HAP-1 (cell line): ENCODE results near the gene KEL.

Experiments
- DNase-seq, 2 experiments: peaks; one replicate each; pipeline ENCODE4 v3.0.0-alpha.2; 2016 to 2020; ENCODE audit warnings: low spot score in 2 of 2
- H3K27me3 ChIP-seq: fragments of 250-450 bp; sonication (Bioruptor Pico); 2 replicates; pipeline ENCODE4 v1.5.1; 2020; ENCODE audit warnings: low read depth, mild to moderate bottlenecking, moderate library complexity
- H3K36me3 ChIP-seq: fragments of 250-450 bp; sonication (Bioruptor Pico); replicated peaks from 2 replicates; pipeline ENCODE4 v1.5.1; 2020; ENCODE audit warnings: mild to moderate bottlenecking
- H3K4me1 ChIP-seq: fragments of 250-450 bp; sonication (Bioruptor Pico); 2 replicates; pipeline ENCODE4 v1.5.1; 2020; ENCODE audit warnings: mild to moderate bottlenecking
- H3K4me3 ChIP-seq: fragments of 250-450 bp; sonication (Bioruptor Pico); 2 replicates; pipeline ENCODE4 v1.5.1; 2020; ENCODE audit warnings: mild to moderate bottlenecking, moderate library complexity
- H3K9me3 ChIP-seq: fragments of 250-450 bp; sonication (Bioruptor Pico); 2 replicates; pipeline ENCODE4 v1.5.1; 2020; ENCODE audit warnings: mild to moderate bottlenecking, moderate library complexity
- in situ Hi-C: fragments of 300-500 bp; cut with MboI; formaldehyde crosslinking; loops from 3 replicates; pipeline ENCODE4 v1.14.3; 2020; ENCODE audit warnings: low sequenced_read_pairs, inconsistent platforms, mixed read lengths

The KEL gene

GRCh38 chr7:142894985-142895593 is 67.1 kb downstream of the KEL start:
- H3K4me3 ChIP-seq = no peak overlapping the region
- in situ Hi-C loops = no loop called here
- H3K4me1 ChIP-seq = no peaks in the 10 kb centered on the region
- no peak for DNase-seq
- no peaks in the 10 kb centered on the region for H3K27me3 ChIP-seq
- H3K36me3 ChIP-seq = no peaks in the 10 kb centered on the region
- no peaks in the 10 kb centered on the region for H3K9me3 ChIP-seq

- Histone ChIP-seq H3K9me3 (no peaks in the 10 kb centered on the region), H3K27me3 (no peaks in the 10 kb centered on the region), H3K36me3 (no peaks in the 10 kb centered on the region), H3K4me3 (no peak overlapping the region), H3K4me1 (no peaks in the 10 kb centered on the region)
- DNase-seq = no peak
- in situ Hi-C loops = no loop called here
These were observed 67.8 kb downstream of the KEL start for GRCh38 chr7:142894112-142894984.

- Histone ChIP-seq H3K27me3 (no peaks in the 10 kb centered on the region), H3K4me3 (no peak overlapping the region), H3K4me1 (no peaks in the 10 kb centered on the region), H3K36me3 (no peaks in the 10 kb centered on the region), H3K9me3 (no peaks in the 10 kb centered on the region)
- DNase-seq = no peak
- in situ Hi-C loops = no loop called here
These were observed 69.2 kb downstream of the KEL start for GRCh38 chr7:142892951-142893350.

- Histone ChIP-seq H3K9me3 (no peaks in the 10 kb centered on the region), H3K4me3 (no peak overlapping the region), H3K36me3 (no peaks in the 10 kb centered on the region), H3K27me3 (no peaks in the 10 kb centered on the region), H3K4me1 (no peaks in the 10 kb centered on the region)
- no peak for DNase-seq
- in situ Hi-C loops = no loop called here
These were observed 70.6 kb downstream of the KEL start for GRCh38 chr7:142891490-142892082.
